OCI-LY7 (cell line): Measurements from ENCODE around the gene SPC24. TPM values are rescaled to one million over a fixed set of nuclear protein-coding genes. Genes with fewer than 3 reads are reported as not detected.

Experiments
- BruUV-seq: library from RNA; stranded (reverse); fragments of 400-500 nt; replicated peaks from 2 replicates; lab custom pipeline; 2021; lab: Mats Ljungman, UMichigan
- CTCF ChIA-PET: fragments of 300-600 bp; sonication (Branson Sonifier 250); formaldehyde crosslinking; loops from one replicate; lab custom pipeline; 2022; ENCODE audit warnings: antibody characterized with exemption; ENCODE audit not compliant: unreplicated experiment; lab: Charles Lee
- POLR2A ChIA-PET: fragments of 300-600 bp; sonication (Branson Sonifier 250); formaldehyde crosslinking; loops from one replicate; lab custom pipeline; 2022; ENCODE audit warnings: antibody characterized with exemption; lab: Charles Lee
- DNase-seq: peaks from one replicate; pipeline ENCODE4 v3.0.0-alpha.2; 2015; ENCODE audit warnings: low spot score
- H2AFZ ChIP-seq: fragments of 200-600 bp; sonication (generic), shearing (Covaris generic); 2 replicates; pipeline ENCODE4 v1.6.1; 2014; ENCODE audit warnings: mild to moderate bottlenecking, antibody characterized with exemption, low read length, moderate library complexity
- H3K27ac ChIP-seq: fragments of 200-600 bp; sonication (generic); 2 replicates; pipeline ENCODE4 v1.5.1; 2014; ENCODE audit warnings: mixed run types, low read depth, mild to moderate bottlenecking, moderate library complexity, low read length, inconsistent platforms; ENCODE audit not compliant: poor library complexity, severe bottlenecking
- H3K36me3 ChIP-seq: fragments of 200-600 bp; sonication (generic); 2 replicates; pipeline ENCODE4 v1.6.1; 2014; ENCODE audit warnings: mild to moderate bottlenecking, antibody characterized with exemption, low read length, moderate library complexity, mixed read lengths; ENCODE audit not compliant: insufficient read depth
- H3K4me1 ChIP-seq: fragments of 200-600 bp; sonication (generic); 2 replicates; pipeline ENCODE4 v1.5.1; 2014; ENCODE audit warnings: mild to moderate bottlenecking, low read length; ENCODE audit not compliant: insufficient read depth, poor library complexity, severe bottlenecking
- H3K4me2 ChIP-seq: fragments of 200-600 bp; sonication (generic); 2 replicates; pipeline ENCODE4 v1.6.1; 2014; ENCODE audit warnings: mild to moderate bottlenecking, low read length
- H3K4me3 ChIP-seq: fragments of 200-600 bp; sonication (generic); 2 replicates; pipeline ENCODE4 v1.5.1; 2014; ENCODE audit warnings: mild to moderate bottlenecking, low read depth, low read length; ENCODE audit not compliant: poor library complexity, severe bottlenecking
- H3K79me2 ChIP-seq: fragments of 200-600 bp; sonication (generic); 2 replicates; pipeline ENCODE4 v1.6.1; 2016; ENCODE audit warnings: low read depth, mild to moderate bottlenecking, low read length, moderate library complexity, mixed read lengths; ENCODE audit not compliant: insufficient read depth
- H3K9me2 ChIP-seq: fragments of 200-600 bp; sonication (generic); 2 replicates; pipeline ENCODE4 v1.6.1; 2016; ENCODE audit warnings: mild to moderate bottlenecking, low read length, mixed read lengths; ENCODE audit not compliant: insufficient read depth
- H3K9me3 ChIP-seq: fragments of 200-600 bp; sonication (generic); 2 replicates; pipeline ENCODE4 v1.6.1; 2014; ENCODE audit warnings: mild to moderate bottlenecking, mixed run types, low read length, mixed read lengths
- H4K20me1 ChIP-seq: fragments of 200-600 bp; sonication (generic); 2 replicates; pipeline ENCODE4 v1.6.1; 2014; ENCODE audit warnings: mild to moderate bottlenecking, antibody characterized with exemption, low read length, moderate library complexity, mixed read lengths; ENCODE audit not compliant: insufficient read depth
- EZH2phosphoT487 ChIP-seq: fragments of 200-600 bp; sonication (generic); IDR thresholded peaks from 2 replicates; pipeline ENCODE4 v1.6.1; 2018; ENCODE audit warnings: low read depth, borderline replicate concordance, mild to moderate bottlenecking, mixed run types, antibody characterized with exemption, low read length, moderate library complexity, mixed read lengths
- intact Hi-C: fragments of 100-400 bp; cut with micrococcal nuclease; formaldehyde crosslinking; loops from one replicate; pipeline ENCODE4 v1.10.0; 2022; ENCODE audit not compliant: unreplicated experiment
- total RNA-seq, 2 experiments: library from RNA; depleted of rRNA in 1 of 2; stranded (reverse); fragments of >200 nt in 1 of 2; shearing (Covaris generic) in 1 of 2; gene quantifications; 2 replicates each; pipeline ENCODE4 v1.2.3, GENCODE V29; 2014 to 2022
- TF ChIP-seq, protein P1 (sequence below): fragments of 200-600 bp; sonication (generic); conservative IDR thresholded peaks from 2 replicates; pipeline ENCODE4 v1.5.1; 2014; ENCODE audit warnings: mild to moderate bottlenecking, antibody characterized with exemption, low read length, moderate library complexity, mixed read lengths

The SPC24 gene
- total RNA-seq, 2 experiments from 2014 or later, result 133 to 184 TPM

GRCh38 chr19:11177592-11177991, 22.0 kb upstream of the SPC24 start:
- intact Hi-C loops, result no loop called here
- peaks cover 76% of the 10 kb centered on the region for H3K36me3 ChIP-seq
- H3K9me2 ChIP-seq, result no peaks in the 10 kb centered on the region
- no peak overlapping the region for H3K4me2 ChIP-seq
- ChIA-PET CTCF (no interaction called here), POLR2A (no interaction called here)
- BruUV-seq, result no TSS peak
- H4K20me1 ChIP-seq, result no peaks in the 10 kb centered on the region
- peaks cover 28% of the 10 kb centered on the region for H3K4me1 ChIP-seq
- no peak for TF ChIP-seq EZH2phosphoT487
- TF ChIP-seq, protein P1, sequence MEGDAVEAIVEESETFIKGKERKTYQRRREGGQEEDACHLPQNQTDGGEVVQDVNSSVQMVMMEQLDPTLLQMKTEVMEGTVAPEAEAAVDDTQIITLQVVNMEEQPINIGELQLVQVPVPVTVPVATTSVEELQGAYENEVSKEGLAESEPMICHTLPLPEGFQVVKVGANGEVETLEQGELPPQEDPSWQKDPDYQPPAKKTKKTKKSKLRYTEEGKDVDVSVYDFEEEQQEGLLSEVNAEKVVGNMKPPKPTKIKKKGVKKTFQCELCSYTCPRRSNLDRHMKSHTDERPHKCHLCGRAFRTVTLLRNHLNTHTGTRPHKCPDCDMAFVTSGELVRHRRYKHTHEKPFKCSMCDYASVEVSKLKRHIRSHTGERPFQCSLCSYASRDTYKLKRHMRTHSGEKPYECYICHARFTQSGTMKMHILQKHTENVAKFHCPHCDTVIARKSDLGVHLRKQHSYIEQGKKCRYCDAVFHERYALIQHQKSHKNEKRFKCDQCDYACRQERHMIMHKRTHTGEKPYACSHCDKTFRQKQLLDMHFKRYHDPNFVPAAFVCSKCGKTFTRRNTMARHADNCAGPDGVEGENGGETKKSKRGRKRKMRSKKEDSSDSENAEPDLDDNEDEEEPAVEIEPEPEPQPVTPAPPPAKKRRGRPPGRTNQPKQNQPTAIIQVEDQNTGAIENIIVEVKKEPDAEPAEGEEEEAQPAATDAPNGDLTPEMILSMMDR, result no peak
- H3K27ac ChIP-seq, result no peak overlapping the region
- H3K4me3 ChIP-seq, result no peak overlapping the region
- H3K79me2 ChIP-seq, result peaks cover 25% of the 10 kb centered on the region; the same call in 1 of the 2 replicates
- DNase-seq, result no peak
- H2AFZ ChIP-seq, result no peak overlapping the region
- H3K9me3 ChIP-seq, result no peaks in the 10 kb centered on the region

- POLR2A ChIA-PET, result interaction anchor here (0.6 kb wide), 1 partner anchor 264 kb away, joined by 4 read pairs; no protein-coding TSS in a partner anchor
- no peak overlapping the region for H3K4me3 ChIP-seq
- no peak overlapping the region for H3K27ac ChIP-seq
- TF ChIP-seq, protein P1, result no peak
- no peak for TF ChIP-seq EZH2phosphoT487
- H3K9me3 ChIP-seq, result no peaks in the 10 kb centered on the region
- BruUV-seq, result no TSS peak
- CTCF ChIA-PET, result no interaction called here
- no peak for DNase-seq
- peaks cover 73% of the 10 kb centered on the region for H3K36me3 ChIP-seq
- intact Hi-C loops, result no loop called here
- no peaks in the 10 kb centered on the region for H4K20me1 ChIP-seq
- H3K79me2 ChIP-seq, result peaks cover 20% of the 10 kb centered on the region; the same call in 1 of the 2 replicates
- H3K4me2 ChIP-seq, result no peak overlapping the region
- H3K4me1 ChIP-seq, result peaks cover 27% of the 10 kb centered on the region
- H2AFZ ChIP-seq, result no peak overlapping the region
- no peaks in the 10 kb centered on the region for H3K9me2 ChIP-seq
Observed at GRCh38 chr19:11176466-11177193, 21.0 kb upstream of the SPC24 start.

DNA sequence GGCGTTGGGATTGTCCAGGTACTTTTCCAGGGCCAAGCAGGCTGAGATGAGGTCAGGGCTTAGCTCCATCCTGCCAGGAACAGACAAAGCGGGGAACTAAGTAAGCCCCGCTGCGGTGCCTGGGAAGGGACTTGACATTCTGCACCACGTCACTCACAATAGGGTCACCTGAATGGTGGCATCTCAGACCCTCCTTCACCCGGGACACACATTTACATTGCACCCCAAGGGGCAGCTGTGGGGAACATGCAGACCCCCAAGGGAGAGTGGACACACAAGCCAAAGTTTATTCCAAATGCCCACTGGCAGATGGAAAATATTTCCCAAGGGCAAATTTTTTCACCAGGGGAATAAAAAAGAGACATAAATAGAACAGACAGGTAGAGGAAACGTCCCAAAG, 20.3 kb upstream of the SPC24 start:
- ChIA-PET POLR2A (interaction anchor here (0.6 kb wide), 1 partner anchor 263 kb away, joined by 4 read pairs; no protein-coding TSS in a partner anchor), CTCF (no interaction called here)
- H3K4me3 ChIP-seq, result no peak overlapping the region
- peaks cover 23% of the 10 kb centered on the region for H3K4me1 ChIP-seq
- H3K79me2 ChIP-seq, result peaks cover 20% of the 10 kb centered on the region; the same call in 1 of the 2 replicates
- BruUV-seq, result no TSS peak
- no peak for DNase-seq
- H3K36me3 ChIP-seq, result peaks cover 73% of the 10 kb centered on the region
- H3K27ac ChIP-seq, result no peak overlapping the region
- H3K4me2 ChIP-seq, result no peak overlapping the region
- intact Hi-C loops, result no loop called here
- no peak overlapping the region for H2AFZ ChIP-seq
- no peaks in the 10 kb centered on the region for H3K9me3 ChIP-seq
- no peaks in the 10 kb centered on the region for H3K9me2 ChIP-seq
- no peaks in the 10 kb centered on the region for H4K20me1 ChIP-seq
- TF ChIP-seq, protein P1, result no peak
- no peak for TF ChIP-seq EZH2phosphoT487
